Measurements from ENCODE around the gene OR4D2.
"Not testable (repeated sequence)": the region's sequence is repeated elsewhere in the genome, so short reads cannot be mapped to it uniquely, and the experiment has no call there.

GRCh38 chr17:58132697-58133096 lies 34.1 kb upstream of the OR4D2 start:
- TF ChIP-seq CTCF, POLR2A (IDR thresholded peaks at IDR 0.05): not testable (repeated sequence)
